Measurements from ENCODE around the gene FBXO41. TPM values are rescaled to one million over a fixed set of nuclear protein-coding genes. Genes with fewer than 3 reads are reported as not detected.

FBXO41 gene
- total RNA-seq, 4 donors from 2014 or later = 0.29 to 5.6 (median 1.6) TPM

GRCh38 chr2:73256618-73256922 is 27.7 kb downstream of the FBXO41 start:
- TF ChIP-seq CTCF (IDR thresholded peaks at IDR 0.05) (no peak), POLR2A (IDR thresholded peaks at IDR 0.05) (no peak)
- intact Hi-C loops (cut with DNase I; ENCODE audit: low total_unique reads) = no loop called here
- no peak overlapping the region for H3K27ac ChIP-seq
- H3K4me3 ChIP-seq = no peak overlapping the region
- no peak for DNase-seq
- no peaks in the 10 kb centered on the region for H3K36me3 ChIP-seq
- H3K9me3 ChIP-seq = no peaks in the 10 kb centered on the region
- H3K27me3 ChIP-seq = no peaks in the 10 kb centered on the region
- no peaks in the 10 kb centered on the region for H3K4me1 ChIP-seq

- TF ChIP-seq POLR2A (IDR thresholded peaks at IDR 0.05) = no peak
- no peak for TF ChIP-seq CTCF (IDR thresholded peaks at IDR 0.05)
- intact Hi-C loops (cut with DNase I; ENCODE audit: low total_unique reads) = no loop called here
- H3K27ac ChIP-seq = no peak overlapping the region
These were observed 28.2 kb downstream of the FBXO41 start for GRCh38 chr2:73255907-73256617.

GRCh38 chr2:73255007-73255644 is 29.2 kb downstream of the FBXO41 start:
- H3K27ac ChIP-seq = no peak overlapping the region
- no peaks in the 10 kb centered on the region for H3K9me3 ChIP-seq
- no peak overlapping the region for H3K4me3 ChIP-seq
- intact Hi-C loops (cut with DNase I; ENCODE audit: low total_unique reads) = no loop called here
- no peaks in the 10 kb centered on the region for H3K27me3 ChIP-seq
- H3K36me3 ChIP-seq = no peaks in the 10 kb centered on the region
- no peaks in the 10 kb centered on the region for H3K4me1 ChIP-seq
- TF ChIP-seq CTCF (IDR thresholded peaks at IDR 0.05) (no peak), POLR2A (IDR thresholded peaks at IDR 0.05) (no peak)
- DNase-seq = no peak

More at GRCh38 chr2:73255907-73256617, 28.2 kb downstream of the FBXO41 start:
- no peak overlapping the region for H3K4me3 ChIP-seq
- no peaks in the 10 kb centered on the region for H3K27me3 ChIP-seq
- no peak for DNase-seq
- H3K4me1 ChIP-seq = no peaks in the 10 kb centered on the region
- no peaks in the 10 kb centered on the region for H3K36me3 ChIP-seq
- no peaks in the 10 kb centered on the region for H3K9me3 ChIP-seq

GRCh38 chr2:73254343-73255006 is 29.8 kb downstream of the FBXO41 start:
- no peaks in the 10 kb centered on the region for H3K9me3 ChIP-seq
- TF ChIP-seq POLR2A (IDR thresholded peaks at IDR 0.05) (no peak), CTCF (IDR thresholded peaks at IDR 0.05) (no peak)
- no peaks in the 10 kb centered on the region for H3K36me3 ChIP-seq
- no peaks in the 10 kb centered on the region for H3K4me1 ChIP-seq
- intact Hi-C loops (cut with DNase I; ENCODE audit: low total_unique reads) = no loop called here
- DNase-seq = no peak
- no peak overlapping the region for H3K27ac ChIP-seq
- H3K4me3 ChIP-seq = no peak overlapping the region
- H3K27me3 ChIP-seq = no peaks in the 10 kb centered on the region

- intact Hi-C loops (cut with DNase I; ENCODE audit: low total_unique reads) = no loop called here
- Histone ChIP-seq H3K27ac (no peak overlapping the region), H3K4me1 (no peaks in the 10 kb centered on the region), H3K4me3 (no peak overlapping the region), H3K9me3 (no peaks in the 10 kb centered on the region), H3K36me3 (no peaks in the 10 kb centered on the region), H3K27me3 (no peaks in the 10 kb centered on the region)
- TF ChIP-seq POLR2A (IDR thresholded peaks at IDR 0.05) (no peak), CTCF (IDR thresholded peaks at IDR 0.05) (no peak)
- no peak for DNase-seq
These were observed 30.4 kb downstream of the FBXO41 start for GRCh38 chr2:73253901-73254300.
